GM21360 (cell line): ENCODE data around the gene ACSF3.

Experiments
- ATAC-seq: cut with Tn5 transposase; IDR thresholded peaks from one replicate; pipeline ENCODE4 v1.9.1; 2021; ENCODE audit warnings: mild to moderate bottlenecking, moderate library complexity; ENCODE audit not compliant: unreplicated experiment

The ACSF3 gene

DNA sequence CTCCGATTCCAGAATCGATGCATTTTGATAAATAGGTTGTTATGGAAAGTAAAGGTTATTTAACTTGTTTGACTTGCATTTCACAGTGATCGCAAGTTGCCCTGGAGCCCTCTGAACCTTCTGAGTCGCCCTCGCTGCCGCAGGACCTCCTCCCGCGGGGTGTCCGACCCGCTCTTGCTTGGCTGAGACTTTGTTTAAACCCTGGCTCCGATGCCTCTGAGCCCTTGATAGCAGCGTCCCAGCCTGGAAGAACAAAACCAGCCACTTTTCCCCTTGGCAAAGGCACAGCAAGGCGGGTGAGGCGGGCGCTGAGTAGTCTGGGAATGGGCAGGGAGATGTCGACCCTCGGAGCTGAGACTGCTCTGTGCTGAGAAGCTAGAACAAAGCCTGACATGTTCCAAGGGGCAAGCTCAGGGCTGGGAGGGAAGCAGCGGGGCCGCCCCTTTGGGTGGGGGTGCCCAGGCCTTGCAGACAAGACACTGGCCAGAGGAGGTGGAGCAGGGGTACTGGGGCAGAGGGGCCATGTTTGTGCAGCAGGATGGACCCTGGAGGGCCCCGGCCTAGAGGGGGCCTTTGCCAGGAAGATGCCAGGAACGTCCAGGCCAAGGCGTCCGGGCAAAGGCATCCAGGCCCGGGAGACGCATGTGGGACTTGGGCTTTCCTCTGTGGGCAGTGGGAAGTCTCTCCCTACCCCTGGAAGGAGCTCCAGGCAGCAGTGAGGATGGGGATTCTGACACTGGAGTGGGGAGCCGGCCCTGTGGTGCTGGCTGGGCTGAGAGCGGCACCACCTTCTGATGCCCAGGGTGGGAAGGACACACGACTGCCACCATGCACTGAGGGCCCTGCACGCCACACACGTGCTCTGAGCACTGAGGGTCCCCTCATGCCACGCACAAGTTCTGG lies 47.6 kb downstream of the ACSF3 start:
- no peak for ATAC-seq

DNA sequence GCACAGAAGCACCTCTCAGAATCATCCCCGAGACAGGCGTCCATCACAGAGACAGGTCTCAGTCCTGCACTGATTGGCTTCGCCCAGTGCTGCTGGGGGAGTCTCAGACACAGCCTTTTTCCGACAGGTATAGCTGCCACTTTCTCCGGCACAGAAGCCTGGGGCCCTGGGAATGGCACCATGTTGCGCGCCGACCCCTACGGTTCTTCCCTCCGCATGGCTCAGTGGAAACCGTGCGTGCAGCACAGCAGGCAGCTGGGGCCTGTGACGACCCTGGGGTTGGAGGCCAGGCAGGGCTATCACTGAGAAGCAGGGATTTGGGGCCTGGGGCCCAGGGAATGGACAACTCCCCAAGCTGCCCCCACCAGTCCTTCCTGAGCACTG lies 48.2 kb downstream of the ACSF3 start:
- ATAC-seq = no peak

DNA sequence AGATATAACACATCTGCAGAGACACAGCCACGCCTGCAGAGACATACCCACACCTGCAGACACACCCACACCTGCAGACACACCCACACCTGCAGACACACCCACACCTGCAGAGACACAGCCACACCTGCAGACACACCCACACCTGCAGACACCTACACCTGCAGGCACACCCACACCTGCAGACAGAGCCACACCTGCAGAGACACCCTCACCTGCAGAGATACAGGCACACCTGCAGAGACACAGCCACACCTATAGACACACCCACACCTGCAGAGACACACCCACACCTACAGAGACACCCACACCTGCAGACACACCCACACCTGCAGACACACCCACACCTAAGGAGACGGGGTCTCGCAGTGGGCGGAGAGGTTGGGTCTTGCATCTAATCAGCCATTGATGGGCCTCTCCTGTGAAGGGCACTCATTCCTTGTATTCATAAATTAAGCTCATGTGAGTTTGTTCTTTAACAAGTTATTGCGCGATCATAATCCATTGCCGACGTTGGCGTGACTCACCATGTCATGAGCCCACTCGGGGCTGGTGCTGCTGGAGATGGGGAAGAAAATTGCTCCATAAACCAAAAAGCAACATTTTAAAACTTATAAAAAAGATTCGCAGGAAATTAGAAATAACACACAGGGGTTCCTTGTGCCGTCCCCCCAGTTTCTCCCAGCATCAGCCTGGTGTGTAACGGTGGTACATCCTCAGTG lies 49.0 kb downstream of the ACSF3 start:
- no peak for ATAC-seq

DNA sequence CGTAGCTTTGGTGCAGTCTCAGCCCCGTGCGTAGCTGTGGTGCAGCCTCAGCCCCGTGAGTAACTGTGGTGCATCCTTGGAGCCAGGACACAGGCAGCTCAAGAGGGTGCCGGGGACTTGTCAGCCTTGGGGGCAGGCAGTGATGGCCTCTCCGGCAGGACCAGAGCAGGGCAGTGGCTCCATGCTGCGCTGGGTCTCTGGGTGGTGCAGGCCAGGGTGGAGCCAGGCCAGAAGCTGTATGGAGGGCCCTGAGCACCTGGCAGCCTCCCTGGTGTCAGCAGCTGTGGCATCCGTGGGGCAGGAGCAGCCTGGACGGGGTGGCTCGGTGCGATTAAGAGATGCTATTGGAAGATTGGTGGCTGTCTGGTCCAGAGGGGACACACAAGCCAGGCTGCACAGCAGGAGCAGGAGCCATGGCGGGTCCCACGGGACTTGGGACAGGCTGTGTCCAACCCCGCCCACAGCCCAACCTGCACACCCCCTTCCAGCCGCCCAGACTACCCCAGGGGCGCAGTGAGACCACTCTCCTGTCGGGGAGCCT lies 49.6 kb downstream of the ACSF3 start:
- ATAC-seq = no peak

DNA sequence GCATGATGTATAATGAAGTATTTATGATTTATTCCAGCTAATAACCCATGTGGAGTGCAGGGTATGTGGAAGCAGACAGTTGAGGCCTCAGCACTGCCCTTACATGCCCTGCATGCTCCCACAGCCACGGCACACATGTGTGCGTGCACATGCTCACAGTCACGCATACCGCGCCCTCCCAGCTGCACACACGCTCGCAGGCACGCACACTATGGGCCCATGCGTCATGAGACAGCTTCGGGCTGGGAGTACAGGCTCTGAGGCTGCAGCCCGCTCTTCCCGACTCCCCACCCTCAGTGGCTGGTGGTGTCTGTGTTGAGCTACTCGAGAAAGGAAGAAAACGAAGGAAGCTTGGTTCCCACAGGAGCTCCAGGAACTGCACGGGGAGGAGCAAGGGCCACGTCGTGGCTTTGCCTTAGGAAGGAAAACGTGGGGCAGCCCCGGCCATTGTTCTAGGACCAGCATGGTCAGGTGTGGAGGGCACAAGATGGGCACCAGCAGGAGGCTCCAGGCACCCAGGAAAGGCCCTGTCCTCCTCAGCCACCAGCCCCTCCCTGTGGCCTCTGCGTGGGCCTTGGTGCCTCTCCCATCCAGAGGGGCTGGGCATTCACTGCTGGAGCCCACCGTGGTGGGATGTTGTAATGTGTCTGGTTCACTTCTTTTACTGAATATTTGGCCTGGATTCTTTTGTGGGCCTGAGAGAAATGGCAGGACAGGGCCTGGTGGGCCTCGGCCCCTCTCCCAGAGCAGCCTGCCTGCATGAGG lies 50.4 kb downstream of the ACSF3 start:
- ATAC-seq = no peak

DNA sequence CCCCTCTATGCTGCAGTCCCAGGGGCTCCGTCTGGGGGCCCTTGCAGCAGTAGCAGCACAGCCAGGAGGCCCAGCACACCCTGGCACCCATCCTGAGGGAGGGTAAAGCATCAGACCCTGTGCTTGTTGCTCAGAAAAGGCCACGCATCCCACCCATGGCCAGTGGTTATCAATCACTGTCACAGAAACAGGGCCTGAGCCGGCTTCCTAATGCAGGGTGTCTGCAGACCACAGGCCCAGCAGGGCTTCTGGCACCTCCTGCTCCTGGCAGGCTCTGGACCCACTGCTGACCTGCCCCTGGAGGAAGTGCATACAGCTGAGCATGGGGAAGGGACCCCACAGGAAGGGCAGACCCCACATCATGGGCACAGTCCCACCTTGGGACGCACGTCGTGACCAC lies 51.0 kb downstream of the ACSF3 start:
- no peak for ATAC-seq

DNA sequence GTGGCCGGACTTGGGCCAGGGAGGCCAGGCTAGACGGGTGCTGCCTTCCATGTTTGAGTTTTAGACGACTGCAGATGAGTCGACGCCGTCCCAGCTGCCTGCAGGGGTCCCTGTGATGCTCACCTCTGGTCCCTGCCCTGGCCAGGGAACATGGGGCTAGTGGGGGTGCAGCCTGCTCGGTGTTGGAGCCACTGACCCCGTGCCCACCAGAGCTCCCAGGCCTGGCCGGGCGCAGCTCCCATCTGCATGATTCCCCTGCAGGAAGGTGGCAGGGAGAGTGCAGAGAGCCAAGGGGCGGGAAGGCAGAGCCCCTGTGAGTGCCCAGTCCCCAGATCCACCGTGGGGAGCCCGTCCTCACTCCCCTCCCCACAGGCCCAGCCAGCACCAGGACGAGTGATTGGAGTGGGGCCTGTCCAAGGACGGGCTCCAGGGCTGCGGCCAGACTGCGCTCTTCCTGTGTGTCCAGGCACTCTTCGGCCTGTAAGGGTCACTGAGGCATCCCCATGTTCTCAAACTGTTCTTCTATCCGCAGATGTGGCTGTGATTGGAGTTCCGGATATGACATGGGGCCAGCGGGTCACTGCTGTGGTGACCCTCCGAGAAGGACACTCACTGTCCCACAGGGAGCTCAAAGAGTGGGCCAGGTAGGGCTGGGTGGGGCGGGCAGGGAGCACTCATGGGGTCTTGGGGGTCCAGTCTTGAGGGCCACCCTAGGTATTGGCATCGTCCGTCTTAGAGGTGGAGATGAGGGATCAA lies 51.9 kb downstream of the ACSF3 start:
- no peak for ATAC-seq

DNA sequence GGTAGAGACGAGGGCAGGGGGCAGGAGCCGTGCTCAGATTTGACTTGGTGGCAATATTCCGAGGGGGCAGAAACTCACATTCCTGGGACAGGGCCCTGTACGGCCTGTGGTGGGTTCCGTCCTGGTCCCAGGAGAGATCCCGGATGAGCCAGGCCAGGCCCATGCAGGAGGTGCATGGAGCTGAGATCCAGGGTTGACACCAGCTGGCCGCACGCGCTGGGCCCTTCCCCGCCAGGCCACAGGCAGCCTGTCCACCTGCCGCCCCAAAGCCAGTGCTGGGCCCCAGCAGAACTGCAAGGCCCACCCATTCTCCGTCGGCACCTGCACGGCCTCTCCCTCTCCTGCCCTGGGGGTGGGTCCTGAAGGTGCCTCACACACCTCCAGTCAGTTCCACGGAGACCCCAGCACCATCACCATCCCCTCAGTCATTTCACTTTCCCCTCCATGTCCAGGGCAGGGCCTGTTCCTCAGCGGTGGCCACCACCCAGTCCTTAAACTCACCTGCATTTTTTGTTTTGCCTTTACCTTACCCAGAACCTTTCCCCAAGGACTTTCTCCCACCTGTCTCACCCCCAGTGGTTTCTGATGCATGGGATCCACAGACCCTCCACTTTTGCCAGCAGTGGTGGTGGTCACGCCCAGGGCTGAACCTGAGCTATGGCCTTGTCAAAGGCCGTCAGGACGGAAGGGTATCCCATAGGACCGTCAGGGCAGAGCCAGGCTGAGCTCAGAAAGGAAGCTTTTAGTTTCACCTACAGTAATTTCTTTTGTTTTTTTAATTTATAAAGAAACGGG lies 52.8 kb downstream of the ACSF3 start:
- ATAC-seq = no peak

DNA sequence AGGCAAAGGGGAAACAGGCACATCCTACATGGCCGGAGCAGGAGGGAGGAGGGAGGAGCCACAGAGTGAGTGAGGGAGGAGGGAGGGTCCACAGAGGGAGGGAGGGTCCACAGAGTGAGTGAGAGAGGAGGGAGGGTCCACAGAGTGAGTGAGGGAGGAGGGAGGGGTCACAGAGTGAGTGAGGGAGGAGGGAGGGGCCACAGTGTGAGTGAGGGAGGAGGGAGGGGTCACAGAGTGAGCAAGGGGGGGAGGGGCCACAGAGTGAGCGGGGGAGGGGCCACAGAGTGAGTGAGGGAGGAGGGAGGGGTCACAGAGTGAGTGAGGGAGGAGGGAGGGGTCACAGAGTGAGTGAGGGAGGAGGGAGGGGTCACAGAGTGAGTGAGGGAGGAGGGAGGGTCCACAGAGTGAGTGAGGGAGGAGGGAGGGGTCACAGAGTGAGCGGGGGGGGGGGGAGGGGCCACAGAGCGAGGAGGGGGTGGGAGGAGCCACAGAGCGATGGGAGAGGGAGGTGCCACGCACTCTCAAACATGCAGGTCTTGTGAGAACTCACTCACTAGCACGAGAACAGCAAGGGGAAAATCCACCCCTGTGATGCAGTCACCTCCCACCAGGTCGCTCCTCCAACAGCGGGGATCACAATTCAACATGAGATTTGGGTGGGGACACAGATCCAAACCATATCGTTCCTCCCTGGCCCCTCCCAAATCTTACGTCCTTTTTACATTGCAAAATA lies 53.6 kb downstream of the ACSF3 start:
- ATAC-seq = no peak

DNA sequence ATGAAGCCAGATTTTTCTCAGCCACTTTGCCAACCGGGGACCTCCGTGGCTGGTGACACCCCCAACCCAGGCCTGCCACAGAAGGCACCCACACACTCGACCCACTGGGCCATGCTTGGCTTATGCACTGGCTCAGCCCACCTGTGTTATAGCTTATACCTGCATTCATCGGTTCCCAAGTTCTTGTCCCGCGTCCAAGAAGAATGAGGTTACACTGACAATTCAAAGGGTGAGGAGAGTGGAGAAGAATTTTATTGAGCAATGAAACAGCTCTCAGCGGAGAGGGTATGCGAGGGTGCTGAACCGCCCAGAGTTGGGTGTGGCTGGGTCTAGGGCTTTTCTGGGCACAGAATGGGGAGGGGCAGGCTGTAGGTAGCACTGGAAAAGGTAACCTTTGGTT lies 55.7 kb downstream of the ACSF3 start:
- ATAC-seq = no peak

DNA sequence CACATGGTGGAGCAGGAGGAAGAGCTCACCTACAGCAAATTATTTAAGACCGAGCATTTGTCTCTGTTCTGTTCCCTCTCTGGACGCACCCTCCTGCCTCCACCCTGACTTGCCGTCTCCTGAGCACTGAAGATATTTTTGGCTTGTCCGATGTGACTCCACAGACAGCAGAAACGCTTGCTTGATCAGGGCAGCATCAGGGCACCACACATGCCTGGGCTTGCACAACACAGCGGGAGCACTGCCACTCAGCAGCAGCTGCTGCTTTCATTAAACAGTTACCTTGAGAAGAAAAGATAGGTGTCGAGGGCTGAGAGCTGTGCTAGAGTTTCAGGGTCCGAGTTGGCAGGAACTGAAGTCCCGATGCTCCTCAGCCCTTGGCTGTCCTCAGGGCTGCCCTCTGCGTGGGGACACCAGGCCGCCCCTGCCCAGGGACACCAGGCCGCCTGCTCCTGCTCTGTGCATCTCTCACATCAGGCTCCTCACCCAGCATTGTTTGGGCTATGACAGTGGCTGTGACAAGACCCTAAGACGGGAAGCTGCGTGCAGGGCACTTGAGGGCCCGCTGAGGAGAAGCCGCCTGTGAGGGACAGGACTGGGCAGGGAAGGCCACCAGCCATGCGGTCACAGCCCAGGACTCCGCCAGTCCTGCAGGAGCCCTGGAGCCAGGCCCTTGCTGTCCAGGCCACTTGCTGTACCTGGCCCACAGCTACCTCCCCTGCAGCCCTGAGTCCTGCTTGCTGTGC lies 56.6 kb downstream of the ACSF3 start:
- ATAC-seq = no peak

DNA sequence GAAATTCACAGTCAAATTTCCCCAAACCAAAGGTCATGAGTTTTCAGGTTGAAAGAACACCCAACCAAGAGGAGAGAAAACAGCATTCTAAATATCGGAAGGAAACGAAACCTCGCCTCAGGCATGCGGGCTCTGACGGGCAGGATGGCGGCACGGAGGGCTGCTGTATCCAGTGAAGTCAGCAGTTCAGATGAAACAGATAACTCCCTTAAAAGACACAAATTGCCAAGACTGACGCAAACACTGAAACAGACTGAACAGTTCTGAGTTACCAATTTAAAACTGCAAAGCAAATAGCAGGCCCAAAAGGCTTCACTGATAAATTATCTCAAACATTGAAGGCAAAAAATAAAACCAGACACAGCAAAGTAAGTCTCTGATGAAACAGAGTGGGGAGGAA lies 57.3 kb downstream of the ACSF3 start:
- no peak for ATAC-seq

DNA sequence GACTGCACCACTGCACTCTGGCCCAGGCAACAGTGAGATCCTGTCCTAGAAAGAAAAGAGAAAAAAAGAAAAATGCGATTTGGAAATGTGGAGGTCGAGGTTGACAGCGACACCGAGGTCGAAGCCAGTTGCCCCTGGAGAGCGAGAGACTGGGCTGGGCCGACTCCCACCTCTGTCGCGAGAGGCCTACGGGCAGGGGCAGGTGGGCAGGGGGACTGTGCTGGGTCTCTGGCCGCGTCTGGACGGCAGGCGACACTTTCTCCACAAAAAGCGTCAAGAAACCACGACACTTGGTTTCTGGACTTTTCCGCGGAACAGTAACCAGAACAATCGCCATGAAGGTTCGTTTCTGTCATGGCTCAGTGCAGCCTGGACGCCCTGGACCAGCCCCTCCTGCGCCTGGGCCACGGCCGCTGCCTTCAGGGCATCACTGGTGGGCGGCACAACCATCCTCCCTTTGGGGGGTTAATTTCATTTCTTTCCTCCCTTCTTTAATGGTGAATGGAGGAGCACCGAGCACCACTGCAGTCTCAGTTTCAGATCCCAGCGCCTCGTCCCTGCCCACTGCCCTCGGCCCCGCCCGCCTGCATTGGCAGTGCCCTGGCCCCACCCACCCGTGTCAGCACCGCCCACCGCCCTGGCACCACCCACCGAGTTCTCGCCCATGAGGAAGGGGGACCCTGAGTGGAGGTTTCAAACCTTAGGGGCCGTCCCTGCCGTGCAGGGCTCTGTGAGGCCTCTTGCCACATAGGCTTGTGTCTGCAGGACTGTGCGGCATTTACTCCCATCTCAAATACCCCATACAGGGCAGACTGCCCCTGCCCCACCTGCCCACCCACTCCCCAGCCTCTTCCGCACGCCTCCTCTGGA lies 59.4 kb downstream of the ACSF3 start:
- ATAC-seq = no peak

DNA sequence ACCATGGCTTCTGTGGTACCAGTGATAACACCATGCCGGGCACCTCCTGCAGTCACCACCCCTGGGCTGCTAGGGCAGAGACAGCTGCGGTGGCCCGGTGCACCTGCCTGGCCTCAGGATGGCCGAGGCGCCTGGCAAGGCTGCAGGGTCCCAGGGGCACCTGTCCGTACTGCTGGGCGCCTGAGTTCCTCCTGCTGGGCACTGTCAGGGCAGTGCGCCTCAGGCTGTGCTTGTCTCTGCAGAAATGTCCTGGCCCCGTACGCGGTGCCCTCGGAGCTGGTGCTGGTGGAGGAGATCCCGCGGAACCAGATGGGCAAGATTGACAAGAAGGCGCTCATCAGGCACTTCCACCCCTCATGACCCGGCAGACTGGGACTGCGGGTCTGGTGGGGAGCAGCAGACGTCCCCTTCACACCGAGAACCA lies 60.2 kb downstream of the ACSF3 start:
- no peak for ATAC-seq

DNA sequence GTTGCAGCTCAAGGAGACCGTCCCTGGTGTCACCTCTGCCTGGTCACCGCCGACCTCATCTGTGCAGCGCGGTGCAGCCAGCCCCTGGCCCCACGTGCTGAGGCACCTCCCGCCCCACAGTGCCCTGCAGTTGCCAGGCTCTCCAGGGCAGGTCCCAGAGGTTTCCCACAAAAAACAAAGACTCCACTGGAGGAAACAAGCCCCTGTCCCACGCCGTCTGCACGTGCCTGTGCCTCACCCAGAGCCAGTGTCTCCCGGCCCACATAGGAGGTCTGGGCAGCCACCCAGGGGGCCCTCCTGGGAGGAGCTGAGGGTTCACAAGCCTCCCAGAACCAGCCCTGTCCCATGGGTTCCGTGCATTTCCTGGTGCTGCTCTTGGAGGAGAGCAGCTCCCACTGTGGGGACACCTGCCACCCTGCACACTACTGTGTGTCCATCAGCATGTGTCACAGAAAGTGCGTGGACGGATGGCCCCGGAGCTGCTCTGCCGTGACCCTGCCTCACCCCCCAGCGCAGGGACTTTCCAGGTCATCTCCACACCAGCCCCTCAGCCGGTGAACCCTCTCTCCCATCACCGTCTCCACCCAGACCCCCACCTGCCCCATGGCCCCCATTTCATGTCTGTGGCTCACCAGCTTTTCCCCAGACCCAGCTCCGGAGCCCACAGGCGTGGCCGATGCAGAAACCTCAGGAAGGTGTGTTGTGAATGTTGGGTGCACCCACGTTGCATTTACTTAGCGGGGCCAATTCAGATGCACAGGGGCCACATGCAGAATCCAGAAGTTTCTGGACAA lies 60.9 kb downstream of the ACSF3 start:
- no peak for ATAC-seq

DNA sequence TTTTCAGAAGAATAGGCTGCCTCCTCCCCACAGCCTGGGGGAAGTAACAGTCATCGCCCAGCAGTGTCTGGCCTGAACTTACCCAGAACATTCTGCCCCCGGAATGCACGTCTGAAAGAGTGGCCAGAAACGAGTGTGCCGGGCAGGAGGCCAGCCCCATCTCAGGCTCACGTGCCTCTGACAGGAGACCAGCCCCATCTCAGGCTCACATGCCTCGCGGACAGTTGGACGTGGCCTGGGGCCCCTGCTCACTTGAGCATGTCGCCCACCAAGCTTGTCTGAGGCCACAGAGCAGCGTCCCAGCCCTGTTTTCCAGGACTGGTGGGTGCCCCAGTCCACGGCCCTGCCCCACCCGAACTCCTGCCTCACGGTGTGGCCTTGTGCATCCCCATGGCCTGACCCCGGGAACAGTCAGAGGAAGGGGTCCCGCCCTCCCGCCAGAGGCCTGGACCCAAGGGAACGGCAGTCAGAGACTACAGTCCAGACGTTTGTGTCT lies 61.6 kb downstream of the ACSF3 start:
- ATAC-seq = no peak
